Loucy (cell line): ENCODE data around the gene SHISAL1.

Experiments
- CTCF ChIP-seq: fragments of 200-600 bp; sonication (generic); conservative IDR thresholded peaks from 2 replicates; pipeline ENCODE4 v1.5.1; 2014; ENCODE audit warnings: mild to moderate bottlenecking, antibody characterized with exemption, low read length
- EZH2phosphoT487 ChIP-seq: fragments of 200-600 bp; IDR thresholded peaks from 2 replicates; pipeline ENCODE4 v1.6.1; 2018; ENCODE audit warnings: antibody characterized with exemption, mild to moderate bottlenecking, moderate library complexity, borderline replicate concordance

- TF ChIP-seq CTCF (no peak), EZH2phosphoT487 (no peak)
Measured at GRCh38 chr22:44214764-44215163, 98.0 kb downstream of the SHISAL1 start.
